ENCODE data around the gene CCNYL1.

GRCh38 chr2:207746131-207746530 is 34.7 kb downstream of the CCNYL1 start:
- no peak for TF ChIP-seq EZH2 (IDR thresholded peaks at IDR 0.05)
- TF ChIP-seq POLR2AphosphoS5 (IDR thresholded peaks at IDR 0.05; ENCODE audit: borderline replicate concordance, low read depth, low read length), result no peak
- no peak for TF ChIP-seq FOXP2 (optimal IDR thresholded peaks at IDR 0.05; ENCODE audit: control extremely low read depth, extremely low read length, insufficient read depth)
